GM12891 (cell line): ENCODE results near the gene JPH2.

Source experiments
- POLR2A ChIP-seq: IDR thresholded peaks from 2 replicates; pipeline ENCODE4 v1.6.1; 2011; ENCODE audit warnings: low read depth, low read length, control low read depth
- TAF1 ChIP-seq: IDR thresholded peaks from 2 replicates; pipeline ENCODE4 v1.6.1; 2011; ENCODE audit warnings: low read depth, low read length, control low read depth

GRCh38 chr20:44137266-44137801, 49.7 kb downstream of the JPH2 start:
- TF ChIP-seq TAF1 (no peak), POLR2A (no peak)
